GM21825 (cell line): ENCODE results near the gene SLK.

ENCODE experiments used
- ATAC-seq: cut with Tn5 transposase; IDR thresholded peaks from one replicate; pipeline ENCODE4 v1.9.1; 2021; ENCODE audit warnings: mild to moderate bottlenecking, moderate library complexity; ENCODE audit not compliant: unreplicated experiment

SLK gene

DNA sequence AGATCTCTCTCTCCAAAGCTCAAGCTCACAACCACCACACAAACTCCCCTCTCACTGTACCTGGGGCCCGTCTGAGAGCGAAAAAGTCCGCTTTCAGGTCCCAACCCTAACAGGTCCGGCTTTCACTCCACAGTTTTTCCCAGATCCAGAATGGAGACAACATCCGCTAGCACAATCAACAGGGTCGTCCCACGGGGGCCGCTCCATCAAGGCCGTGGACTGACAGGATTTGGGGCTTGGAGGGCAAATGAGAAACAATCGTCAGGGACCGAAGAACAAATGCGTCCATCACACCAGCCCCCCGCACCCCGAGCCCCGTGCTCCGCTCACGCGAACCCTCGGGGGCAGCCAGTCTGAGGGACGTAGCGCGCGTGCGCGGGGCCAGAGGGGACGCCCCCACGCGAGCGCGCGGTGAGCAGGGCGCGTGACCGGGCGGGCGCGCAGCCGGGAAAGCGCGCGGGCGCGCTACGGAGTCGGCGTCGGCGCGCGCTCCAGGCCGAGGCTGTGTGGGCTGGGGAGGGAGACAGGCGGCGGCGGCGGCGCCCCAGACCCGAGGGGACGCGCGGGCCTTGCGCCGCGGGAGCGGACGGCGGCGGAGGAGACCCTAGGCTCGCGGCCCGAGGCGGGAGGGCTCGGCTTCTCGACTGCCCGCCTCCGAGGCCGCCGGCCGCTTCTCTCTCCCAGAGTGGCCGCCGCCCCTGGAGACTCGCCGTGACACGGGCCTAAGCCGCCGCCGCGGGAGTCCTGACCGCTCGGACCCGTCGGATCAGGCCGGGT, at the start of gene SLK:
TSS of gene SLK (plus strand) at position 470 of the 777 bp plus-strand sequence. CDS start 606 bp downstream, outside the sequence.
- peak; percentile 86 for ATAC-seq

DNA sequence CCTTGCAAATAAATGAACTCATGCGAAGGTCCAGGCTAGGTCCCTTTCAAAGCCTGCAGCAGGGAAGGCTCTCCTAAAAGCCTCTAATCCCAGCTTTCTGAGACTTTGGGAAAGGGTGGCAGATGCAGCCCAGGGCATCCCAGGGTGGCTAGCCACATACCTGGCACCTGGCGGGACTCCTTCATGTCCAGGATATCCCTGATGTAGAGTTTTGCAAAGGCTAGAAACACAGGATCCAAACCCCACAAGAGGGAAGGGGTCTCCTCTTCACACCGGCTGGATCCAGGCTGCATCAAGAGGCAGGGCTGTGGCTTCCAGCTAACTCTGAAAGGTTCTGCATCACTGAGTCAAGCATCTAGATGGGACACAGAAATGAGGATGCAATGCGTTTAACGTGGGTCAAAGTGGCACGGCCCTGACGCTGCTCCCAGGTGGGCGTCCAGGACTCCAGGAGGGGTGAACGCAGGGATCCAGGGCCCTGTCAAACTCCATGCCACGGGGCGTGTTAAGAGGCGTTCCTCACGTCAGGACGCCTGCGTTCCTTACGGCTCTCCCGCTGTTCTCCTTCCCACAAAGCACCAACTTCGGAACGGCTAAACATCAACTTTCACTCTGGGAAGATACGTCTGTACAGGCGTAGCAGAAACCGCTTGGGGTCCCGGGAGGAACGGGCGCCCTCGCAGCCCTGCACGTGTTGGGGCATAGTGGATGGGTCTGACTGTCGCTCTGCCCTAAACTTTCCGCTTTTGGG, 49.5 kb upstream of the SLK start:
- no peak for ATAC-seq

DNA sequence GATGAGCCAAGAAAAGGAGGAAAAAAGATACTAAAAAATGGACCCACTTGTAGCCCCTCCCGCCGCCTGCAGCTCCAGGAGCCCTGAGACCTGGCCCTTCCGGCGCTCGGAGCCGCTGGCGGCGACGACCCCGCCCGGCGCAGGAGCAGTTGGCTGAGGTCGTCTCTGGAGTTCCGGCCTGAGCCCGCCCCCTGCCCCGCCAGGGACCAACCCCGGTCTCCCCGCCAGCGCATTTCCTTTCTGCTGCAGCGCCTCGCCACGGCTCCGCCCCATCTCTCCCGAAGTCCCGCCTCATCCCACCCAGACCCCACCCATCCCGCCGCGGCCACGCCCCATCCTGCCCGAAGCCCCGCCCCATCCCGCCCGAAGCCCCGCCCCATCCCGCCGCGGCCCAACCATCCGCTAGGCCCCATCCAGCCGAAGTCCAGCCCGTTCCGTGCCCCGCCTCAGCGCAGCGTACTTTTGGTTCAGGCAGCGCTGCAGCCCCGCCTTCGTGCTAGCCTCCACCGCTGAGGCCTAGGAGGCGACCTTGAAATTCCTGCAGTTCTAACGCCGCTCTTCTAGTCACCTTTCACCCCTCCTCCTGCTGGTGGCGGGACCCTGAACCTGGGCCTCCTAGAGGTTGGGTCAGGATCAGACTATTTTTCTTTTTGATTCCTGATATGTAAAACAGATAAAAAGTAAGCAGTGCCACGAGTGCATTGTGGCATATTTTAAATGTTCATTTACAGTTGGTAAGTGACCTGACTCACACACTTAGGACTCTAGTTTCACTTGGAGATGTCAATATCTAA, 48.7 kb upstream of the SLK start, which contains the start of gene STN1:
TSS of gene STN1 (minus strand) at position 132 of the 794 bp plus-strand sequence. CDS start 590 bp downstream, outside the sequence.
- ATAC-seq = peak; percentile 92

DNA sequence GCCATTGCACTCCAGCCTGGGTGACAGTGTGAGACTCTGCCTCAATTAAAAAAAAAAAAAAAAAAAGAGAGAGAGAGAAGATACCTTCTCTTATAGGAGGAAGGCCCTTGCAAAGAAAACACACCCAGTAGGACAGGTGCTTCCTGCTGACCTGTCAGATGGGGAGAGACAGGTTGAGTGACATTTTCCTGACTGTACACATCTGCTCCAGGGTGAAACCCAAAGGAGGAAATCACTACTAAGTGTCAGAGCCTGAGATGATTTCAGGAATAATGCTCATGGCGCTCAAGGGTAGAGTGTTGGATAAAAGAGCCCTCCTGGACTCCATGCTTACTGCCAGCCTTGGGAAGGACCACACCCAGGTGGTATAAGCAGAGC, 47.3 kb upstream of the SLK start:
- no peak for ATAC-seq

DNA sequence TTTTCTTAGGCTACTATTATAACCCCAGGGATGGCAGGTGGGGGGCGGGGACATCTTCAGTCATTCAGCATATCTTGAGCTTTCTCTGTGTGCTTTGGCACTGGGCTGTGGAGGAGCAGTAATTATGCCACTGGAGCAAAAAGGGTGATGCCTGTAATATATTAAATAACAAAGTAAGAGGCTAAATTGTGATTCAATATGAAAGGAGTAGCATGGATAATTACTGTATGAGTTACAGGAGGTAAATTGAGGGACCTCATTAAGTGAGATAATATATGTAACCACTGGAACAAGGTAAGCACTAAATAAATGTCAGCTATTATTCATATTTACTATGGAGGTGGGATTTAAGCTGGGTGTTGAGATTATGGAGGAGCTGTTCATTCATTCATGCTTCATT, 45.7 kb upstream of the SLK start:
- ATAC-seq = no peak

DNA sequence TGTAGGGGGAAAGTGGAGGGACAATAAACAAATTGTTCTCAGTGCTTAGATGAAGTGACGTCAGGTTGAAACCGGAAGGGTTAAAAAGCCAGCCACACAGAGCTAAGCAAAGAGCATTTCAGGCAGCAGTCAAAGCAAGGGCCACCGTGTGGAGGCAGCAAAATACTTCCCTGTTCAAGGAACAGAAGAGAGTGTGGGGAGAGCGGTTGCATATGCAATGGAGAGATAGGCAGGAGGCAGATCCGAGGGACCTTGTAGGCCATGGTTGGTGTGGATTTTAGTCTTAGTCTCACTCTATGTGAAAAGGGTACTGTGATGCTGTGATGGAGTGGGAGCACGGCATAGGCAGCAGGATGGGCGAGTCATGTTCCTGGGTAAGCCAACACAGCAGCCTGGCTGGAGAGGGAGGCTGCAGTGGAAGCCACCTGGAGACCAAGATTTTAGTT, 45.2 kb upstream of the SLK start:
- ATAC-seq = no peak

DNA sequence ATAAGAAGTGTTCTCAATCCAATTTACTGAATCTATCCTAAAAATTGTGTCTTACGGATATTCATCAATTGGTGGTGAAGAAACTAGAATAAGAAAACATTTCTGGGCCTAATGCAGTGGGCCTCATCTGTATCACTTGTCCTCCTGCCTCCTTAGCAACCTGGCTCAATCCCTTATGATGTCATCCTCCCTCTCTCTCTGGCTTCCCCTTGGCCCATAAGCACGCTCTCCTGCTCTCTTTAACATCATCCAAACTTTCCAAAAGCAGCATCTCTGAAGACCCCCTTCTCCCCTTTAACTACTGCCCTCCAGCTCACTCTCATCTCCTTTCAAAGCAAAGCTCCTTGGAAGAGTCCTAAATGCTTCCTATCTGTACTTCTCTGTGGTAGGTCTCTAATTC, 44.3 kb upstream of the SLK start:
- ATAC-seq = no peak

DNA sequence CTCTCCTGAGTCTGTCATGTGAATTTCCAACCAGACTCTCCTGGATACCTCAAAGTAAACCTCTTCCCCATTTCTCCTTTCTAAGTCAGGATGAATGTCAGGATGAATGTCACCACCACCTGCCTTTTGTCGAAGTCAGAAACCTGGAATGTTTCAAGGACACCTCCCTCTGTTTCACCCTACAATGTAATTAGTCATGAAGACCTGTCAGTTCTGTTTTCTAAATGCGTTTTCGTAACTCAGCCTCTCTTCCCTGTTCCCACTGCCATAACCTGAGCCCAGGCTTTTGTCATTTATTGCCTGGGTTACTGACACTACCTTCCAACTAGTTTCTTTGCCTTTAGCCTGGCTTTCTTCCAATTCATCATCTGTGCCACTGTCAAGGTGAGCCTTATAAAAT, 43.4 kb upstream of the SLK start:
- ATAC-seq = no peak

DNA sequence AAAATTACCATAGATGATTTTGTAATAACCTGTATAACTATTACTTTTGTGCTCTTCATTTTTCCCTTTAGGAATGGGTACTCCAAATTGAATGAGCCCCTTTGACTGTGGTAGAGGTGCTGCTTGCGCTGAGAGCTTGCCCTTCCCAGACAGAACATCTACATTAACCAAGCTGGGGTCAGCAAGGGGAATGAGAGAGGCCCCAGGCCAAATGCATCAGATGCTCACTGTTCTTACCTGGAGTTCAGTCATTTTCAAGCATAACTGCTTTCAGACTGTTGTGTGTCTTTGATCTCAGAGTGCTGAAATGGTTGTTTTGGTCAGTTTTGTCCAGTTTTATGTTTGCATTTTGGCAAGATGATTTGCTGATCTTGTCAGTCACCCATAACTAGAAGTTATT, 41.3 kb upstream of the SLK start:
- no peak for ATAC-seq

DNA sequence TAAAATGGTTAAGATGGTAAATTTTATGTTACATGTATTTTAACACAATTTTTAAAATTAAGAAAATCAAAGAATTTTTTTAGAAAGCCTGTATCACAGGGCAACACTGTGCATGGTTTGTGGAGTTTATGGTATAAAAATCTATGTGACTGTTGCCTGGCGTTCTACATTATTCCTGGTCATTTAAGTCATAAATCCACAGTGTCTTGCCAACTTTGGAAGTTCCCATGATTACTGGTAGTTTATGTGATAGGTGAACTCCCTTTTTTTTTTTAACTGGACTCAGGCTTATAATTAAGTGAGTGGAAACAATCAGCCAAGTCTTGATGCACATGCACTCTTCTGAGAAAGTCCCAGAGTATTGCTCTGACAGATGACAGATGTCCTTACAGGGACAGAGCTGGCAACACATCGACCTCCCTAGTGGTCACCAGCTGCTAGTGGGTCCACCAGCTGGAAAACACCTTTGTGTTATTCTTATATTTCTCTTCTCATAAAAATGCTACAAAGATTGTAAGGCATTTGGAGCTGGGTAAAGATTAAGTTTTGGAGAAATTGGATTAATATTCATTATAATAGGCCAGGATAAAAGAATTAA, 40.1 kb upstream of the SLK start:
- ATAC-seq = no peak

DNA sequence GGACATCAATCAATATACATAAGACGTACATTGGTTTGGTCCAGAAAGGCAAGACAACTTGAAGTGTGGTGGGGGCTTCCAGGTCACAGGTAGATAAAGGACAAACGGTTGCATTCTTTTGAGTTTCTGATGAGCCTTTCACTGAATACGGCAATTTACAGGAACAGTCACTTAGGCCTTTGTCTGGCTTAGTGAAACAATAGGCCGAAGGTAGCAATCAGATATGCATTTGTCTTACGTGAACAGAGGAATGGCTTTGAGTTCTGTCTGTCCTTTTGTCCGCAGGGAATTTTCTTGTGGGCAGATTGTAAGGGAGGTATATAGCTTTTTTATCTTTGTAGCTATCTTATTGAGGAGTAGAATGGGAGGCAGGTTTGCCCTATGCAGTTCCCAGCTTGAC, 38.2 kb upstream of the SLK start:
- no peak for ATAC-seq

DNA sequence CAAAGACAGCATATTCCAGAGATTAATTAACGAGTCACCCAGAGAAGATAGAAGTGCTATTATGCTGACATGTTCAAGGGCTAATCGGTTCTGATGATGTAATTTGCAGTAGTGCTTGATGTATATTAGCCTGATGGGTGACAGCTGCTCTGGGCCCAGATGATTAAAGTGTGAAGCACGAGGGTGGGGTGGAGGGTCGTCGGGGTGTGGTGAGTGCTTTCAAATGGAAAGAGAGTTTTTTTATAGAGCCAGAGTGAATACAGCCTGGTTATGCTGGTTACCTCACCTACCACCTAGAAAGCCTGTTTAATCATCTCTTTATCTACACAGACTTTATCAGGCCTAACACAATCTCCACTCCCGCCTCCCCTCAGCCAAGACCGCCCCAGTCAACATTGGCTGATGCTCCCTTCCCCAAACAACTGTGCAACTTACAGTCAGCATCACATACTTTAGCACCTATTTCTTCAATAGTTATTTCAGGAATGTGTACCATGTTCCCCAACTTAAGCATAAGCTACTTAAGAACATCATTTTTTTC, 37.5 kb upstream of the SLK start:
- no peak for ATAC-seq

DNA sequence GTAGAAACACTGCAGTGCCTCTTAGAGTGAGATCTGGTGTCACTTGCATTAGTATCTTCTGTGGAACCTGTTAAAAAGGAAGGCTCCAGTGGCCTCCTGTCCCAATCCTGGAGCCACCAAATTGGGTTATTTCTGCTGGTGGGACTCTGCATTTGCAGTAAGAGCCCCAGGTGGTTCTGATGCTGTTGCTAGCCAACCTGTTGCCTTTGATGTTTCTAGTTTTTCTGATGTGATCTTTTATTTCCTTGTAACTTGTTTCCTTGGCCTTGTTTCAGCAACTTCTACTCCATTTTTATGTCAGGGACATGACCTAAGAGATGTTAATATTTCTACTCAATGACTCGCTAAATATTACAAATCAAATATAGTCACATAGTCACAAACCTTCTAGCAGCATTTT, 36.5 kb upstream of the SLK start:
- no peak for ATAC-seq

DNA sequence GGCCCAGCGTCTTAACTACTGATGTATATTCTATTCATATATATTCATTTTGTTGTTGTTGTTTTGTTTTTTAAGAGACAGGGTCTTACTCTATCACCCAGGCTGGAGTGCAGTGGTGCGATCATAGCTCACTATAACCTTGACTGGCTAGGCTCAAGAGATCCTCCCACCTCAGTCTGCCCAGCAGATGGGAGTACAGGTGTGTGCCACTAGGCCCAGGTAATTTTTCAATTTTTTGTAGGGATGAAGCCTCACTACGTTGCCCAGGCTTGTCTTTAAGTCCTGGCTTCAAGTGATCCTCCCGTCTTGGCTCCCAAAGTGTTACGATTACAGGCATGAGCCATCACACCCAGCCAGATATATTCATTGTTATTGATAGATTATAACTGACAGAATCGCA, 36.1 kb upstream of the SLK start:
- ATAC-seq = no peak

DNA sequence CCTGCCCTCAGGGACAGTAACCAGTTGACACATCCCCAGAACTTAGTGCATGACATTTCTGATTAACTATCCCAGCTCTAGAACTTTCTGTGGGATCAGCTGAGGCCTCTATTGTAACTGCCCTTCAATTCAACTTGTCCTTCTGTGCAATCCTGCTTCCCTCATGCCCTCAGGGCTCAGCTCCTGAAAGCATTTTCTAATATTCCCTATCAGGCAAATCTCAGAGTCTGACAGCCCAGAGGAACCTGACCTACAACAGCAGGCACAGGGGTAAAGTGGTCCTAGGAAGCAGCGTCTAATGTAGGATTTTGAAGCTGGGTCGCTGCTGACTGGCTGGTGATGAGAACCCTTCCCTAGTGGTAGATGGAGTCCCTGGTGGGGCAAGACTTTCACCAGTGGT, 35.3 kb upstream of the SLK start:
- no peak for ATAC-seq

DNA sequence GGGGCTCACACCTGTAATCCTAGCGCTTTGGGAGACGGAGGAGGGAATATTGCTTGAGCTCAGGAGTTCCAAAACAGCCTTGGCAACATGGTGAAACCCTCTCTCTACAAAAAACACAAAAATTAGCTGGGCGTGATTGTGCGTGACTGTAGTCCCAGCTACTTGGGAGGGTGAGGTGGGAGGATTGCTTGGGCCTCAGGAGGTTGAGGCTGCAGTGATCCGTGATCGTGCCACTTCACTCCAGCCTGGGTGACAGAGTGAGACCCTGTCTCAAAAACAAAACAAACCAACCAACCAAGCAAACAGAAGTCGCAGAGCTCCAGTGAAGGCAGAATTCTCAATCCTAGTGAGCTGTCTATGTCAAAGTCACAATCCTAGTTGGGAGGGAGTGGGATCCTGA, 34.7 kb upstream of the SLK start:
- no peak for ATAC-seq

DNA sequence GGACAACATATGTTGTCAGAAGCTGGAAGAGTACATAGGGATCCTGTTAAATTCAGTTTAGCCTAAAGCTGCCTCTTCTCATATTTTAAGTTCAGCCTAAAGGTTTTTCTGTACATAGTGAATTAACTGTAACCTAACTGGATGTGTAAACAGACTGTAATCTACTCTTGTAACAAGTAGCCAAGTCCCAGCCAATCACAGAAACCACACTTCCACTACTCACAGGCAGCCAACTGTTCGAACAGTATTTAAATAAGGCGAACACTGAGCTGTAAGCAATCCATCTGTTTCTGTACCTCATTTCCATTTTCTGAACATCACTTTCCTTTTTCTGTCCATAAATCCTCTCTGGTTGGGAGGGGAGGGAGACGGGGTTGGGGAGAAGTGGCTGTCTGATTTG, 34.0 kb upstream of the SLK start:
- ATAC-seq = no peak

DNA sequence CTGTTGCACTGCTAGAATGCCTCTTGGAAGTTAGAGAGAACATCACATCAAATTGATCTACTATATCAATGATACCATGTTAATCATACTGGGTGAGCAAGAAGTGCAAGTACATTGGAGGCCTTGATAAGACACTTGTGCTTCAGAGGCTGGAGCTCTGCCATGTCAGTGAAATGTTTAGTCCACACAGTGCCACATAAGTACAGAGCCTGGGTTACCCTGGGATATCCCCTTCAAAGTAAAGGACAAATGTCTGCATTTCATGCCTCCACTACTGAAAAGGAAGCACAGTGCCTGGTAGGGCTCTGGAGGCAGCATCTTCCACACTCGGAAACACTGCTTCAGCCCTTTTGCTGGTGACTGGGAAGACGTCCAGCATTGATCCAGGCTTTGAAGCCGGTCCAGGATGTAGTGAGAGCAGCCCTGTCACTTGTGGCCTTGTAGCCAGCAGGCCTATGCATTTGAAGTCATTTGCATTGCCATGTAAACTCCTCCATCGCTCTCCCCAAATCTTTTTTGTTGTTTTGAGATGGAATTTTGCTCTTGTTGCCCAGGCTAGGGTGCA, 33.3 kb upstream of the SLK start:
- no peak for ATAC-seq

DNA sequence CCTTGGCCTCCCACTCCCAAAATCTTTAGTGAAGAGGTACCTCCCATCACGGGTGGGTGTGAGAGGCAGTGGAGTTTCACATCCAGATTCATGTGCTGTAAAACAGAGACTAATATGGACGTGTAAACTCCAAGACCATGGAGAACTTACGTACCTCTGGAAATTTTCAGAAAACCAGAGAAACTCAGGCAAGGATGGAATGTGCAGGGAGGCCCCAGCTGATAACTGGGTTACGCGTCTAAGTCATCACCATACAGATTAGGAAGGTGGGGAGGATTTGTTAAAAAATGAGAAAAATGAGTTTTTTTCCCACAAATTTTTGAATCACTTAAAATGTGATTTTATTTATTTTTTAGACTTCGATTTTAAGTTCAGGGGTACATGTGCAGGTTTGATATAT, 32.6 kb upstream of the SLK start:
- ATAC-seq = no peak

DNA sequence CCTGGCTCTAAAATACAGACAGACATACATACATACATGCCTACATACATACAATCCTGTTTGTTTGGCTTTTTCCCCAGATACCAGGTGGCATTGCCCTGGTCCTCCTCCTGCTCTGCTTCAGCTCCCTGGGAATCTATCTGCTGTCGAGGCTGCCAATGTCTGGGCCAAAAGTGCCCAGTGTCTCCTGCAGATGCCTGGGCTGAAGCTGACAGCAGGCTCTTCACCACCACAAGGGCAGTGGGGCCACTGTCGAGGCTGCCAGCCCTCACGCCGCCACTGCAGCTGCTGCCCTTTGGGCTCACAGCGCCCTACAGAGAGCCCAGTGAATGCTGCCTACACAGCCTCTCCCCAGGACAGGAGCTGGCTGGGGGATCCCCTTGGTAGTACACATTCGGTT, 30.9 kb upstream of the SLK start:
- no peak for ATAC-seq

DNA sequence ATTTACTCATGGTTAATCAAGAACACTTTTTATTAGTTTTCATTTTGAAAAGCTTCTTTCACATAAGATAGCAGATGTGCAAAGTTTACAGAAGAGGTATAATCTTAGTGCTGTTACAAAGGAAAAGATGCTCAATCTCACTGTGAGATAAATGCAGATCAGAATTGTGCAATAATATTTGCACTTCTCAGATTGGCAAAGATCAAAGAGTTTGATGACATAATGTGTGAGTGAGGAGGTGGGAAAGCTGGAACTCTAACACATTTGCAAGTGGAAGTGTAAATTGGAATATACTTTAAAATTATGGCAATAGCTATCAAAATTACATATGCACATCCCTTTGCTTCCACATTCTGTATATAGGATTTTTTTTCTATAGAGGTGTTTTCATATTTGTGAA, 27.4 kb upstream of the SLK start:
- no peak for ATAC-seq
